ENCODE data around the gene LIN9. TPM values are rescaled to one million over a fixed set of nuclear protein-coding genes. Genes with fewer than 3 reads are reported as not detected.

LIN9 gene
- total RNA-seq, 4 donors from 2014 or later, result 1.00 to 3.2 (median 2.3) TPM; not detected in 1

DNA sequence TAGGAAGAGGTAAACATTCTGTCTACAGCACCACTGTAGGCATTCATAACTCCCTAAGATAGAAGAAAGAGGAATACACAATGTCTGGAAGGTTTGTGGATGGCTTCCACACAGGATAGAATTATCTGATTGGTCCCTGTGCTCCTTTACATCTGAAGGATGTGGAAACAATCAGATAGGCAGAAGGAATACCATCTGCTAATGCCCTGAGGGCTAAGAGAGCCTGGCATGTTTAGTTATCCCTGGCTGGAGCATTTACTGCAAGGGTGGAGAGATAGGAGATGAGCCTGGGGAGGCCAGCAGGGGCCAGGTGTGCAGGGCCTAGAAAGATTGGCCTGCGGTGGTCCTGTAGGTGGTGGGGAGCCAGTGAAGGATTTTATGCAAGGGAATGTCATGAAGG lies 113.8 kb downstream of the LIN9 start:
- 87% methylated on average over 1 of the region's 1 CpG; no CpG with 5 or more reads in 1 of the 2 donors for WGBS, 2 donors (ENCODE audit: low coverage in 1 of 2)
- H3K27ac ChIP-seq, result no peak overlapping the region
- no peaks in the 10 kb centered on the region for H3K9me3 ChIP-seq
- no peaks in the 10 kb centered on the region for H3K36me3 ChIP-seq
- no peak for DNase-seq
- intact Hi-C loops (cut with DNase I; ENCODE audit: low total_unique reads) (loop anchor here (5.0 kb wide), 1 partner anchor 68 kb away; no protein-coding TSS in a partner anchor), in situ Hi-C loops (cut with MboI; ENCODE audit: low pct_ligation_motif_present in 1 of 4, low pct_unique_long_range_greater_than_20kb in 1 of 4, low sequenced_read_pairs in 3 of 4) (loop anchor here in 1 of 4 donors (5.0 kb wide), 1 partner anchor 63 kb away; no protein-coding TSS in a partner anchor)
- TF ChIP-seq POLR2A (IDR thresholded peaks at IDR 0.05), result no peak
- TF ChIP-seq POLR2AphosphoS5 (IDR thresholded peaks at IDR 0.05), result no peak
- TF ChIP-seq, protein P1, sequence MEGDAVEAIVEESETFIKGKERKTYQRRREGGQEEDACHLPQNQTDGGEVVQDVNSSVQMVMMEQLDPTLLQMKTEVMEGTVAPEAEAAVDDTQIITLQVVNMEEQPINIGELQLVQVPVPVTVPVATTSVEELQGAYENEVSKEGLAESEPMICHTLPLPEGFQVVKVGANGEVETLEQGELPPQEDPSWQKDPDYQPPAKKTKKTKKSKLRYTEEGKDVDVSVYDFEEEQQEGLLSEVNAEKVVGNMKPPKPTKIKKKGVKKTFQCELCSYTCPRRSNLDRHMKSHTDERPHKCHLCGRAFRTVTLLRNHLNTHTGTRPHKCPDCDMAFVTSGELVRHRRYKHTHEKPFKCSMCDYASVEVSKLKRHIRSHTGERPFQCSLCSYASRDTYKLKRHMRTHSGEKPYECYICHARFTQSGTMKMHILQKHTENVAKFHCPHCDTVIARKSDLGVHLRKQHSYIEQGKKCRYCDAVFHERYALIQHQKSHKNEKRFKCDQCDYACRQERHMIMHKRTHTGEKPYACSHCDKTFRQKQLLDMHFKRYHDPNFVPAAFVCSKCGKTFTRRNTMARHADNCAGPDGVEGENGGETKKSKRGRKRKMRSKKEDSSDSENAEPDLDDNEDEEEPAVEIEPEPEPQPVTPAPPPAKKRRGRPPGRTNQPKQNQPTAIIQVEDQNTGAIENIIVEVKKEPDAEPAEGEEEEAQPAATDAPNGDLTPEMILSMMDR (IDR thresholded peaks at IDR 0.05), result no peak
- TF ChIP-seq EP300 (IDR thresholded peaks at IDR 0.05; ENCODE audit: low read depth), result no peak
- H3K4me3 ChIP-seq, result no peak overlapping the region
- no peaks in the 10 kb centered on the region for H3K4me1 ChIP-seq
- H3K27me3 ChIP-seq, result no peaks in the 10 kb centered on the region

DNA sequence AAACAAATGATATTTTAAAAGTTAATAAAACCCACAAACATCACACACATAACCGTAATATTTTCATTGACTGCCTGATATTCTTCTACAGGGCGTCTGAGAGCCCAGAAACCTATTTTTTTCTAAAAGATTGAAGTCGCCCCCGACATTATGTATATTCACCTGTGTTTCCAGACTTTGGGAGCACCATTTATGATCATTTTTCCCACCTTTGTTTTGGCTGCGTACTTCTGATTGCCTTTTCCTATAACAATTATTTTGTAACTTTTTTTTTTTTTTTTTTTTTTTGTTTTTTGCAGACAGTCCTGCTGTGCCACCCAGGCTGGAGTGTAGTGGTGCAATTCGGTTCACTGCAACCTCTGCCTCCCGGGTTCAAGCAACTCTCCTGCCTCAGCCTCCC lies 121.6 kb downstream of the LIN9 start:
- intact Hi-C loops (cut with DNase I; ENCODE audit: low total_unique reads) (no loop called here), in situ Hi-C loops (cut with MboI; ENCODE audit: low pct_ligation_motif_present in 1 of 4, low pct_unique_long_range_greater_than_20kb in 1 of 4, low sequenced_read_pairs in 3 of 4) (loop anchor here in 1 of 4 donors (5.0 kb wide), 1 partner anchor 55 kb away; no protein-coding TSS in a partner anchor)
- Histone ChIP-seq H3K4me1 (peaks cover 21 to 38% (median 26%) of the 10 kb centered on the region in 4 donors), H3K9me3 (no peaks in the 10 kb centered on the region), H3K27me3 (no peaks in the 10 kb centered on the region), H3K4me3 (peak overlapping the region in 2 of 4 donors; percentile 81 to 85), H3K27ac (peak overlapping the region; percentile 93 to 98 (median 95)), H3K36me3 (no peaks in the 10 kb centered on the region)
- 82 to 91% methylated on average over 6 to 7 of the region's 7 CpGs for WGBS, 2 donors (ENCODE audit: low coverage in 1 of 2)
- DNase-seq, result no peak
- TF ChIP-seq, protein P1 (IDR thresholded peaks at IDR 0.05), result no peak
- TF ChIP-seq POLR2AphosphoS5 (IDR thresholded peaks at IDR 0.05) (no peak), POLR2A (IDR thresholded peaks at IDR 0.05) (no peak), EP300 (IDR thresholded peaks at IDR 0.05; ENCODE audit: low read depth) (no peak)

DNA sequence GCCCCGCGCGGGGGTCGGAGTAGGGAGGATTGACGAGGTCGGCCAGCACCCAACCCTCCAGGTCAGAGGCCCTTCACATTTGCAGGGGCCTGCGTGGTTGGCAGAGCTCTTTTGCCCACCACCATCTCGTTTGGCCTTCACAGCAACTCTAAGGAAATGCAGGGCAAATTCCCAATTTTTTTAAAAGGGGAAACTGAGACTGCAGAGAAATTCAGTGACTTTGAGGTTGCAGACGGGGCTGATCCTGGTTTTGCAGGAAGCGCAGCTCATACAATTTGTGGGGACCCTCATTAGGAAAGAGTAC lies 122.0 kb downstream of the LIN9 start:
- no peaks in the 10 kb centered on the region for H3K9me3 ChIP-seq
- peaks cover 23 to 42% (median 30%) of the 10 kb centered on the region in 4 donors for H3K4me1 ChIP-seq
- H3K27ac ChIP-seq, result peak overlapping the region; percentile 93 to 98 (median 95)
- no peaks in the 10 kb centered on the region for H3K36me3 ChIP-seq
- TF ChIP-seq POLR2AphosphoS5 (IDR thresholded peaks at IDR 0.05) (no peak), POLR2A (IDR thresholded peaks at IDR 0.05) (no peak), EP300 (IDR thresholded peaks at IDR 0.05; ENCODE audit: low read depth) (no peak)
- TF ChIP-seq, protein P1 (IDR thresholded peaks at IDR 0.05), result no peak
- intact Hi-C loops (cut with DNase I; ENCODE audit: low total_unique reads) (no loop called here), in situ Hi-C loops (cut with MboI; ENCODE audit: low pct_ligation_motif_present in 1 of 4, low pct_unique_long_range_greater_than_20kb in 1 of 4, low sequenced_read_pairs in 3 of 4) (loop anchor here in 1 of 4 donors (5.0 kb wide), 1 partner anchor 55 kb away; no protein-coding TSS in a partner anchor)
- H3K4me3 ChIP-seq, result peak overlapping the region; percentile 66 to 97 (median 83)
- H3K27me3 ChIP-seq, result no peaks in the 10 kb centered on the region
- WGBS, 2 donors (ENCODE audit: low coverage in 1 of 2), result 10 to 11% methylated on average over 3 to 10 of the region's 10 CpGs
- no peak for DNase-seq

DNA sequence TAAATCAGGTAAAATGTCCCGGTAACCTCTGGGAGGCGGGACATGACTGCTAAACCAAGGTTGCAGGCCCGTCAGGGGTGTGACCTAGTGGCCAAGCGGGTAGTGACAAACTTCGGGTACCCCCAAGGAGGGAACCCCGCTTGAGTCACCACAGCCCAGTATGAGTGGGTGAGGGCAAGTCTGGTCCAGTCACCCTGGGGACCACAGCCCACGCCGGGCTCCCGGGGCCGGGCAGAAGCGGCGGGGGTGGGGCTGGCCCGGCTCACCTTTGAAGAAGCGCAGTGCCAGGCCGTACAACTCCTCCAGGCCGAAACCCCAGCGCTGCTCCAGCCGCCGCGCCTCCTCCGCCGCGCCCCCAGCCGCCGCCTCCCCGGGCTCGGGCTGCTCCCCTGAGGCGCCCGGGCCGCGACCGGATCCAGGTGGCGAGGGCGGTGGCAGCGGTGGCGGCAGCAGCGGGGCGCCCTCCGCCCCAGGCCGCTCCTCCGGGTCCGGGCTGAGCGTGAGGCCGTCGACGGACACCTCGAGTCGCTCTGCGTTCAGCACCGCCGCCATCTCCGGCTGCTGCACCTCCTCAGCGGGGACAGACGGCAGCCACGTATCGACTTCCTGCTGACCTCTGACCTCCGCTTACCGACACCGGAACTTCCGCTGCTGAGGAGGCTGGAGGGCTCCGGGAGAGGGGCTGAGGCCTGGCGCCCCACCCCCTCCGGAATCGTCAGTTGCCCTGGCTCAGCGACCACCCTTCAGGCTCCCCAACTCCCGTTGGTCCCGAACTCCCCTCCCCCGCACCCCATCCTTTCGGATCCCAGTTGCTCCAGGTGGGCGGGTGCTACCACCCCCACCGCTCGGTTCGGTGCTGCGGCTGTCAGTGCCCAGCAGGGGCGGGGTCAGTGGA lies 122.6 kb downstream of the LIN9 start, which contains the start of gene ACBD3:
ACBD3 (minus strand) TSS at position 618 of the 895 bp plus-strand sequence; CDS start at position 552, 66 bp downstream.
- DNase-seq, result peak; percentile 90
- 1% methylated on average over 62 of the region's 75 CpGs; no CpG with 5 or more reads in 1 of the 2 donors for WGBS, 2 donors (ENCODE audit: low coverage in 1 of 2)
- in situ Hi-C loops (cut with MboI; ENCODE audit: low pct_ligation_motif_present in 1 of 4, low pct_unique_long_range_greater_than_20kb in 1 of 4, low sequenced_read_pairs in 3 of 4), result loop anchor here in 1 of 4 donors (5.0 kb wide), 1 partner anchor 54 kb away; no protein-coding TSS in a partner anchor
- intact Hi-C loops (cut with DNase I; ENCODE audit: low total_unique reads), result no loop called here
- Histone ChIP-seq H3K4me1 (peaks cover 28 to 48% (median 36%) of the 10 kb centered on the region in 4 donors), H3K4me3 (peak within 1 kb of the TSS; percentile 66 to 97 (median 83)), H3K9me3 (no peaks in the 10 kb centered on the region), H3K27ac (peak within 1 kb of the TSS; percentile 93 to 98 (median 95)), H3K36me3 (no peaks in the 10 kb centered on the region), H3K27me3 (no peaks in the 10 kb centered on the region)
- TF ChIP-seq POLR2A (IDR thresholded peaks at IDR 0.05), result peak; percentile 87
- TF ChIP-seq, protein P1 (IDR thresholded peaks at IDR 0.05), result peak in 3 of 5 experiments; percentile 21 to 47 (median 39)
- TF ChIP-seq EP300 (IDR thresholded peaks at IDR 0.05; ENCODE audit: low read depth), result no peak
- peak; percentile 92 to 96 (median 96) for TF ChIP-seq POLR2AphosphoS5 (IDR thresholded peaks at IDR 0.05)
